Fibroblast of skin of right biceps (primary cell): Measurements from ENCODE around the gene SFSWAP.

Experiments used
- DNase-seq: peaks from one replicate; pipeline ENCODE4 v3.0.0-alpha.2; 2013

SFSWAP gene

DNA sequence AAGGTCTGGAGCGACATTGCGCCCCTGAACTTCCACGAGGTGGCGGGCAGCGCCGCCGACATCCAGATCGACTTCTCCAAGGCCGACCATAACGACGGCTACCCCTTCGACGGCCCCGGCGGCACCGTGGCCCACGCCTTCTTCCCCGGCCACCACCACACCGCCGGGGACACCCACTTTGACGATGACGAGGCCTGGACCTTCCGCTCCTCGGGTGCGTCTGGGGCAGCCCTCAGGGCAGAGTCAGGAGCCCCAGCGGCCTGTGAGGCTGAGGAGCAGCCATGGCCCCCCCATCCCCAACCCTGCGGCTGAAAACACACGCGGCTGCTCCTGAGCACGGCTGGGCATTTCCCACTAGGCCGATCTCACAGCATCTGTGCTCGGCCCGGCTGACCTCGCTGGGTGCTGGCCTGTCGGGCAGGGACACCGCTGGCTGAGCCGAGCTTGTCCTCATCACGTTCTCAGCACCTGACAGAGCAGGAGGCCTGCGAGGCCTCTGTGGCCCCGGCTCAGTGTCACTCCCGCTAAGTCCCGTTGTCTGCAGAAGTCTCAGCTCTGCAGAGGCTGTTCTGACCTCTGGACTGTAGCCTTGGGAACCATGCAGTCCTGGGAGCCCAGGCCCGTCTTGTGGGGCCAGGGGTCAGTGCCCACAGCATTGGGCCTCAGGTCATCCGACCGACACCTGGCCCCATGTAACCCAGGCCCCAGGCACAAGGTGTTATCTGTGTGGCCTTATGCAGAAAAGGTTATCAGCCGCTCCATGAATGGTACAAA, 129.9 kb downstream of the SFSWAP start:
- no peak for DNase-seq

DNA sequence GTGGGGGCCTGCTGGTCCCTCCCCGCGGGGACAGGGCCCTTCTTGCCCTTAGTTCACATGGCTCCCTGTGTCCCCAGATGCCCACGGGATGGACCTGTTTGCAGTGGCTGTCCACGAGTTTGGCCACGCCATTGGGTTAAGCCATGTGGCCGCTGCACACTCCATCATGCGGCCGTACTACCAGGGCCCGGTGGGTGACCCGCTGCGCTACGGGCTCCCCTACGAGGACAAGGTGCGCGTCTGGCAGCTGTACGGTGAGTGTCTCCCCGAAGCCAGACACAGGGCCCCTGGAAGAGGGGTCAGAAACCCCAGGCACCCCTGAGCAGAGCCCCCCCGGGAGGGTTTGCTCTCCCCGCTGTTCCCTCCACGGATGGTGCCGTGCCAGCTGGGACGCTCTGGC, 130.7 kb downstream of the SFSWAP start:
- no peak for DNase-seq

DNA sequence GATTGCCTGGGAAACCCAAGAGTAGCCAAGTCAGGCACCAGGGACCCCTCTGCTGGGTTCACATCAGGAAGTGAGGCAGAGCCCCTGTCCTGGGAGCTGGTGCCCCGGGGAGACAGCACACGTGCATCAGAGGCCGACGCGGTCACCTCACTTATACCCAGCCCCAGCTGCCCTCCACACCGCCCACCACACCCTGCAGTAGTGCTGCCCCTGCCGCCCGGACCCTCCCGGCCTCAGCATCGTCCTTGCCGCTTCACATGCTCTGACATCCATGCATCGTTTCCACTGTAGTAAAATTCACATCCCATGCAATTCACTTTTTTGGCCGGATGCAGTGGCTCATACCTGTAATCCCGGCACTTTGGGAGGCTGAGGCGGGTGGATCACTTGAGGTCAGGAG, 131.3 kb downstream of the SFSWAP start:
- DNase-seq = no peak

DNA sequence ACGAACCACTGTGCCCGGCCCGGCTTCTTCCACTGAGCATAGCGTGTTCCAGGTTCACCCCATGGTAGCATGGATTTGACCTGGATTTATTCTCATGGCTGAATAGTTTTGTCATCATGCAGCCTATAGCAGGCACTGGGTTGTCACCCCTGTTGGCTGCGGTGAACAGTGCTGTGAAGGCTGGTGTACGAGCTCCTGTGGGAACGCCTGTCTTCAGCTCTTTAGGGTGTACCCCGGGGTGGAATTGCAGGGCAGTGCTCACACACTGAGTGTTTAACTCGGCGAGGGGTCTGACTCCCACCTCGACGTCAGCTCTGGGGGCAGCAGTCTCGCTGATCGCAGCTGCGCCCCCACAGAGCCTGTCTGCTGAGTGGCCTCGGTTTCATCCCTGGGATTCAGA, 132.6 kb downstream of the SFSWAP start:
- DNase-seq = no peak

DNA sequence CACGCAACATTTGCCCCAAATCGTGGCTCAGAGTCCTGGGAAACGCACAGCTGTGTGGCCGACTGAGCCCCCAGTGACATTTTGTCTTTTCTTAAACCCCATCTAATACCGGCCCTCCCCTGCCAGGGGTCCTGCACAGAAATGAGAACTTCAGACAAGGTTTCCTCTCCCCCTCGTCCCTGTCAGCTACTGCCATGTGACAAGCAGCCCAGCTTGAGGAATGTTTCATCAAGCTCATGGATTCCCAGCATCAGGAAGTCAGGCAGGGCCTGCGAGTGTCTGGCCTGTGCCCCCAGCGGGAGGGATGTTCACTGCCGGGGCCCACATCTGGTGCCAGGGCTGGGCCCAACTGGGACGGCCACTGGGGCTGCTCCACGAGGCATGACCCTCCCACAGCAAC, 133.2 kb downstream of the SFSWAP start:
- no peak for DNase-seq

DNA sequence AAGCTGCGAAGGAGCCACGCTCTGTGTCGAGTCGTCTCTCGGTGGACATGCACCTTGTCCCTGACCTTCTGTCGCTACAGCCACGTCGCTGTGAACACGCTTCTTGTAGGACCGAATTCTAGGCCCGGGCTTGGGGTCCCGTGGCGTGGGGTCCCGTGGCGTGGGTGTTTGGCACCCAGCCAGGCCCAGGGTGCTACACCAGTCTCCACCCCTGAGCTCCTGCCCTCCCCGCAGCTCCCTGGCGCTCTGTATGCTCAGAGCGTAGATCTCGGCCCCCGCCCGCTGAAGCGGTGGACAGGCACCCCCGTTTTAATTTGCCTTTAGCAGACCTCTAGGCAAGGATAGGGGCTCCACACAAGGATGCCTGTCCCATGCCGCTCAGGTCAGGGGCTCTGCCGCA, 133.8 kb downstream of the SFSWAP start:
- DNase-seq = no peak

DNA sequence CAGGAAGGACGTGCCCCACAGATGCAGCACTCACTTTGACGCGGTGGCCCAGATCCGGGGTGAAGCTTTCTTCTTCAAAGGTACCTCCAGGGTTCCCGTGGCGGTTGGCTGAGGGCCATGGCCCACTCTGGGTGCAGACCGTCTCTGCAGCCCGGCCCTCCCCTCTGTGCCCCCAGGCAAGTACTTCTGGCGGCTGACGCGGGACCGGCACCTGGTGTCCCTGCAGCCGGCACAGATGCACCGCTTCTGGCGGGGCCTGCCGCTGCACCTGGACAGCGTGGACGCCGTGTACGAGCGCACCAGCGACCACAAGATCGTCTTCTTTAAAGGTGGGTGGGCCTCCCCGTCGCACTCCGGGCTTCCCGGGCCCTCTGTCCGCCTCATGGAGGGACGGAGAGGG, 134.2 kb downstream of the SFSWAP start:
- no peak for DNase-seq

DNA sequence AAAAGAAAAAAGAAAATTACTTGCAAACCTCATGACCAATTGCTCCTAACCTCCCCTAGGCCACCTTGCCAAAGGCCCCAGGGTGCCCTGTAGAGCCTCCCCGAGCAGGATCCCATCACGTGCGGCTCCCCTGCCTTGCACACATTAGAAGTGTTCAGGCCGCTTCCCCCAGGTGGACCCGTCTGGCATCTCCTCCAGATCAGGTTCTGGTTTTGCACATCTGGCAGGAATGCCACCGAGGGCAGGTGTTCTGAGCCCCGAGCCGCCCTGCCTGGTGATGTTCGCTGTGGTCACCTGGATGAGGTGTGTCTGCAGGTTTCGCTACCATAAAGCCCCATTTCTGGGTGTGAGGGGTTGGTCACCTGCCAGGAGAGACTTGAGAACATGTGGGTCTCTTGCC, 136.6 kb downstream of the SFSWAP start:
- no peak for DNase-seq

DNA sequence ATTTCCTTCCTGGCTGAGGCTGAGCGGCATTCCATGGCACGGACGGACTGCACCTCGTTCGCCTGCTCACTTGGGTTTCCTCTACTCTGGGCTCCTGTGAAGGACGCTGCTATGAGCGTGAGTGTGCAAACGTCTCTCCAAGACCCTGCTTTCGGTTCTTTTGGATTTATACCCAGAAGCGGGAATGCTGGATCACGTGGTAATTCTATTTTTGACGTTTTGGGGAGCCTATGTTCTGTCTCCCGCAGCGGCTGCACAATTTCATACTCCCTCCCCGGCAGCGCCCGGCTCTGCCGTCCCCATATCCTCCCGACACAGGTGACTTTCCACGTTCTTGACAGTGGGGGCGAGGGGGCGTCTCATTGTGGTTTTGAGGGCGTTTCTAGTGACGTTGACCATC, 137.9 kb downstream of the SFSWAP start:
- no peak for DNase-seq
